HG02884 (cell line): ENCODE data around the gene UBE2E3.

ENCODE experiments used
- ATAC-seq: cut with Tn5 transposase; IDR thresholded peaks from one replicate; pipeline ENCODE4 v1.9.1; 2021; ENCODE audit warnings: mild to moderate bottlenecking, moderate library complexity; ENCODE audit not compliant: unreplicated experiment

The UBE2E3 gene

GRCh38 chr2:180980106-180980942 lies at the start of gene UBE2E3:
Gene UBE2E3 (plus strand): TSS chr2:180980605. CDS start chr2:180982043, 1,438 bp downstream.
- peak; percentile 64 for ATAC-seq

- ATAC-seq: no peak
Measured at GRCh38 chr2:180931841-180932240, 48.6 kb upstream of the UBE2E3 start.

GRCh38 chr2:180933332-180933731 lies 47.1 kb upstream of the UBE2E3 start:
- ATAC-seq: no peak

GRCh38 chr2:180934911-180935310 lies 45.5 kb upstream of the UBE2E3 start:
- no peak for ATAC-seq

- peak; percentile 89 for ATAC-seq
Measured at GRCh38 chr2:180937480-180937879, 42.9 kb upstream of the UBE2E3 start.

GRCh38 chr2:180938451-180938850 lies 42.0 kb upstream of the UBE2E3 start:
- peak; percentile 44 for ATAC-seq

- no peak for ATAC-seq
Measured at GRCh38 chr2:180943275-180943674, 37.1 kb upstream of the UBE2E3 start.

GRCh38 chr2:180944372-180944771 lies 36.0 kb upstream of the UBE2E3 start:
- ATAC-seq: no peak

- no peak for ATAC-seq
Measured at GRCh38 chr2:180947208-180947689, 33.2 kb upstream of the UBE2E3 start.

- no peak for ATAC-seq
Measured at GRCh38 chr2:180949896-180950295, 30.5 kb upstream of the UBE2E3 start.

- peak; percentile 75 for ATAC-seq
Measured at GRCh38 chr2:180952082-180952481, 28.3 kb upstream of the UBE2E3 start.

- no peak for ATAC-seq
Measured at GRCh38 chr2:180952731-180953336, 27.6 kb upstream of the UBE2E3 start.

GRCh38 chr2:180953550-180953949 lies 26.9 kb upstream of the UBE2E3 start:
- ATAC-seq: no peak

GRCh38 chr2:180955101-180955500 lies 25.3 kb upstream of the UBE2E3 start:
- ATAC-seq: no peak

GRCh38 chr2:180959787-180960186 lies 20.6 kb upstream of the UBE2E3 start:
- no peak for ATAC-seq

GRCh38 chr2:180960982-180961381 lies 19.4 kb upstream of the UBE2E3 start:
- no peak for ATAC-seq

GRCh38 chr2:180962727-180963314 lies 17.6 kb upstream of the UBE2E3 start:
- no peak for ATAC-seq

GRCh38 chr2:180966378-180966777 lies 14.0 kb upstream of the UBE2E3 start:
- ATAC-seq: no peak

GRCh38 chr2:180969124-180969523 lies 11.3 kb upstream of the UBE2E3 start:
- no peak for ATAC-seq

GRCh38 chr2:180970016-180970415 lies 10.4 kb upstream of the UBE2E3 start:
- ATAC-seq: no peak

- no peak for ATAC-seq
Measured at GRCh38 chr2:180971811-180972210, 8.6 kb upstream of the UBE2E3 start.

- no peak for ATAC-seq
Measured at GRCh38 chr2:180975585-180975984, 4.8 kb upstream of the UBE2E3 start.
